HL-60 (cell line): Measurements from ENCODE around the gene AMH.

Experiments
- DNase-seq, 2 experiments: peaks; one replicate each; pipeline ENCODE4 v3.0.0-alpha.2; 2010 to 2020; ENCODE audit warnings: low read depth in 1 of 2, low spot score in 1 of 2
- H3K27ac ChIP-seq: fragments of 250-450 bp; sonication (Bioruptor Pico); replicated peaks from 2 replicates; pipeline ENCODE4 v1.5.1; 2020; ENCODE audit warnings: mild to moderate bottlenecking, moderate library complexity
- H3K27me3 ChIP-seq: fragments of 250-450 bp; sonication (Bioruptor Pico); 2 replicates; pipeline ENCODE4 v1.5.1; 2021; ENCODE audit warnings: mild to moderate bottlenecking, moderate library complexity; ENCODE audit not compliant: insufficient read depth, poor library complexity, severe bottlenecking
- H3K4me3 ChIP-seq: replicated peaks from 2 replicates; pipeline ENCODE4 v1.5.1; 2011; ENCODE audit warnings: mild to moderate bottlenecking, control low read depth, low read length; ENCODE audit not compliant: insufficient read depth
- CTCF ChIP-seq: IDR thresholded peaks from one replicate; pipeline ENCODE4 v1.5.1; 2011; ENCODE audit warnings: low read length, control low read depth, inconsistent platforms; ENCODE audit not compliant: insufficient read depth
- GABPA ChIP-seq: IDR thresholded peaks from 2 replicates; pipeline ENCODE4 v1.6.1; 2012; ENCODE audit warnings: low read depth
- POLR2AphosphoS5 ChIP-seq: IDR thresholded peaks from 2 replicates; pipeline ENCODE4 v1.6.1; 2012; ENCODE audit warnings: low read depth
- REST ChIP-seq: IDR thresholded peaks from 2 replicates; pipeline ENCODE4 v1.6.1; 2012; ENCODE audit warnings: low read depth; ENCODE audit not compliant: insufficient replicate concordance
- SPI1 ChIP-seq: IDR thresholded peaks from 2 replicates; pipeline ENCODE4 v1.6.1; 2012; ENCODE audit warnings: low read depth, mild to moderate bottlenecking, borderline replicate concordance

Gene AMH

GRCh38 chr19:2246801-2247361 lies 2.2 kb upstream of the AMH start:
- Histone ChIP-seq H3K27me3 (peaks cover 14% of the 10 kb centered on the region), H3K27ac (no peak overlapping the region), H3K4me3 (no peak overlapping the region)
- no peak for TF ChIP-seq GABPA
- TF ChIP-seq POLR2AphosphoS5: no peak
- TF ChIP-seq SPI1: no peak
- no peak for TF ChIP-seq REST
- no peak for TF ChIP-seq CTCF
- DNase-seq: no peak

DNA sequence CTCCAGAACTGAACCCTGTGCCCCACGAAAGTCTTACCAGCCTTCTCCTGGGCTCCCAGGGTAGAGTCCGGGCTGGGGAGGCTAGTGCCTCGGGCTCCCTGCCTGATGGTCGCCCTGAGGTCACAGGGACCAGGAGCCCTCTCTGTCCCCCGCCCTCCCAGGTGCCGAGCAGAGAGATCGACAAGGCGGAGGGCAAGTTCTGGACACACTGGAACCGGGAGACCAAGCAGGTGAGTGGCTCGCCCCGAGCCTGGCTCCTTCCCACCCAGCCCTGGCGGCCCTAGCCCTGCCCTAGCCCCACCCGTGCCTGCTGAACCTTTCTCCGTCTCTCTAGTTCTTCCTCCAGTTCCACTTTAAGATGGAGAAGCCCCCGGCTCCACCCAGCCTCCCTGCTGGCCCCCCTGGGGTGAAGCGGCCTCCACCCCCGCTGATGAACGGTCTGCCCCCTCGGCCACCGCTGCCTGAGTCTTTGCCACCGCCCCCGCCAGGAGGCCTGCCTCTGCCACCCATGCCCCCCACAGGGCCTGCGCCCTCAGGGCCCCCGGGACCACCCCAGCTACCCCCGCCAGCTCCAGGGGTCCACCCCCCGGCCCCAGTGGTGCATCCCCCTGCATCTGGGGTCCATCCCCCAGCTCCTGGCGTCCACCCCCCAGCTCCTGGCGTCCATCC lies 1.6 kb upstream of the AMH start:
- TF ChIP-seq POLR2AphosphoS5: no peak
- TF ChIP-seq GABPA: no peak
- Histone ChIP-seq H3K27ac (no peak overlapping the region), H3K27me3 (peaks cover 21% of the 10 kb centered on the region), H3K4me3 (no peak overlapping the region)
- no peak for DNase-seq

GRCh38 chr19:2248136-2249009 lies 750 bp upstream of the AMH start:
- TF ChIP-seq SPI1 (no peak), POLR2AphosphoS5 (no peak), REST (no peak), GABPA (no peak), CTCF (no peak)
- Histone ChIP-seq H3K27ac (no peak overlapping the region), H3K4me3 (no peak overlapping the region), H3K27me3 (peaks cover 27% of the 10 kb centered on the region)
- no peak for DNase-seq
